Heart left ventricle (tissue), 13 donors: ENCODE results near the gene AASDH.

Experiments used
- CTCF ChIP-seq, 12 donors: fragments of 200-600 bp; sonication (generic) in 4 of 12; IDR thresholded peaks; one replicate each; pipeline versions ENCODE4 v1.5.0 to v1.8.0; 2018 to 2022; ENCODE audit warnings: antibody characterized with exemption in 12 of 12, mild to moderate bottlenecking in 5 of 12
- POLR2A ChIP-seq, 2 donors: fragments of 450-650 bp; IDR thresholded peaks; one replicate each; pipeline ENCODE4 v1.6.1; 2017; ENCODE audit warnings: antibody characterized with exemption in 2 of 2, mild to moderate bottlenecking in 2 of 2, moderate library complexity in 2 of 2
- donor health status: ischemic (EF 13 %, LVEDD 7.1; RV severe dilation, severe dysfunction).
- donor health status: DM: no; HTN: yes; CAD: no.
- donor health status: DM: no; HTN: no; CAD: no.
- donor health status: ischemic (EF 25% LVEDD 6.9; RV normal size, moderate dysfunction).
- donor health status: ischemic (EF 25% LVEDD 5.7; RV mildly dilated, moderate dysfunction).
- donor health status: ischemic (EF 35%, LVEDD 5.7; RV mildly dilated, moderate dysfunction).
- donor health status: nonischemic (EF 11% LVEDD 7.7; RV severe dilation, severe dysfunction).
- donor health status: DM: yes; HTN: yes; CAD: no.
- donor health status: PGD.
- donor health status: ischemic (EF 29% LVEDD 5.4; RV normal size, mild dysfunction).
- donor health status: nonischemic (EF 23%, LVEDD 6.1; RV moderate dilation, normal function).

GRCh38 chr4:56348576-56348975 is 38.7 kb downstream of the AASDH start:
- TF ChIP-seq CTCF (IDR thresholded peaks at IDR 0.05) = no peak
- no peak for TF ChIP-seq POLR2A (IDR thresholded peaks at IDR 0.05)
